Common myeloid progenitor, CD34-positive (primary cell): ENCODE results near the gene EMP3.

ENCODE experiments used
- CTCF ChIA-PET: fragments of 350-600 bp; sonication (Branson Sonifier 250); formaldehyde crosslinking; loops from one replicate; lab custom pipeline; 2021; ENCODE audit warnings: antibody characterized with exemption; lab: Charles Lee
- POLR2A ChIA-PET: fragments of 350-600 bp; sonication (Branson Sonifier 250); formaldehyde crosslinking; loops from one replicate; lab custom pipeline; 2021; ENCODE audit warnings: antibody characterized with exemption; lab: Charles Lee
- DNase-seq, 3 donors: peaks; one replicate each; pipeline versions ENCODE4 v3.0.0 to v3.0.0-alpha.2; 2013
- H3K27ac ChIP-seq, 2 experiments: 1 replicate in 1 of 2; 2 replicates in 1 of 2; pipeline ENCODE4 v1.7.0; 2013; ENCODE audit warnings: inconsistent platforms in 2 of 2, low read length in 2 of 2, mild to moderate bottlenecking in 2 of 2, low read depth in 1 of 2, moderate library complexity in 1 of 2; ENCODE audit not compliant: severe bottlenecking in 2 of 2, insufficient read depth in 1 of 2, poor library complexity in 1 of 2
- H3K27me3 ChIP-seq, 5 experiments: replicated peaks in 2 of 5; 1 replicate in 3 of 5; 2 replicates in 2 of 5; pipeline versions ENCODE4 v1.6.1 to v1.7.0; 2013; ENCODE audit warnings: low read length in 4 of 5, mild to moderate bottlenecking in 2 of 5, moderate library complexity in 2 of 5, inconsistent platforms in 1 of 5; ENCODE audit not compliant: insufficient read depth in 5 of 5, control insufficient read depth in 4 of 5
- H3K36me3 ChIP-seq, 4 experiments: 1 replicate in 2 of 4; 2 replicates in 2 of 4; pipeline versions ENCODE4 v1.6.1 to v1.7.0; 2013; ENCODE audit warnings: low read length in 3 of 4, control low read depth in 1 of 4, mild to moderate bottlenecking in 1 of 4; ENCODE audit not compliant: control insufficient read depth in 4 of 4, insufficient read depth in 4 of 4
- H3K4me1 ChIP-seq, 4 experiments: 1 replicate in 3 of 4; 2 replicates in 1 of 4; pipeline versions ENCODE4 v1.6.1 to v1.7.1; 2013; ENCODE audit warnings: low read length in 3 of 4, mild to moderate bottlenecking in 3 of 4, control low read depth in 1 of 4, inconsistent platforms in 1 of 4, moderate library complexity in 1 of 4; ENCODE audit not compliant: control insufficient read depth in 4 of 4, insufficient read depth in 4 of 4; ENCODE audit errors: control extremely low read depth in 1 of 4
- H3K4me3 ChIP-seq, 7 experiments: 1 replicate in 4 of 7; 2 replicates in 3 of 7; pipeline versions ENCODE4 v1.5.1 to v1.7.0; 2013; ENCODE audit warnings: mild to moderate bottlenecking in 7 of 7, low read length in 6 of 7, moderate library complexity in 6 of 7, inconsistent platforms in 2 of 7, low read depth in 2 of 7, control low read depth in 1 of 7; ENCODE audit not compliant: insufficient read depth in 4 of 7, control insufficient read depth in 1 of 7; ENCODE audit errors: extremely low read depth in 1 of 7
- H3K9me3 ChIP-seq, 5 experiments: 1 replicate in 4 of 5; 2 replicates in 1 of 5; pipeline versions ENCODE4 v1.6.1 to v1.7.1; 2013; ENCODE audit warnings: low read length in 4 of 5, mild to moderate bottlenecking in 2 of 5, inconsistent platforms in 1 of 5, low read depth in 1 of 5, moderate library complexity in 1 of 5; ENCODE audit not compliant: control insufficient read depth in 4 of 5, insufficient read depth in 2 of 5; ENCODE audit errors: control extremely low read depth in 1 of 5
- WGBS: methylation state at CpG from one replicate; pipeline ENCODE4 v1.1.5; 2013; ENCODE audit not compliant: insufficient coverage; 5-methylcytosine and 5-hydroxymethylcytosine counted together

EMP3 gene

DNA sequence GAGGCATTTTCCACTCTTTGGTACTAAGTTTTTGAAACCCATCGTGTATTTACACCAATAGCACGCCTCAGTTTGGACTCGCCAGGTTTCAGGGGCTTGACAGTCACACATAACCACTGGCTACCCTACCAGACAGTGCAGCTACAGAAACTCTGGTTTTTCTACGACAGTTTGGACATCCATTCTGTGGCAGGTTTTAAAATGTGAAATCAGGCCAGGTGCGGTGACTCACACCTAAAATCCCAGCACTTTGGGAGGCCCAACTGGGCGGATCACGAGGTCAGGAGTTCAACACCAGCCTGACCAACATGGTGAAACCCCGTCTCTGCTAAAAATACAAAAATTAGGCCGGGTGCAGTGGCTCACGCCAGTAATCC, 52.8 kb downstream of the EMP3 start:
- H3K27ac ChIP-seq: no peak overlapping the region
- CTCF ChIA-PET: no interaction called here
- POLR2A ChIA-PET: no interaction called here
- 99% methylated on average over 9 of the region's 10 CpGs for WGBS
- no peaks in the 10 kb centered on the region for H3K4me1 ChIP-seq
- H3K36me3 ChIP-seq: peaks cover 2 to 17% (median 14%) of the 10 kb centered on the region in 4 experiments
- no peak for DNase-seq
- no peak overlapping the region for H3K4me3 ChIP-seq
- no peaks in the 10 kb centered on the region for H3K9me3 ChIP-seq
- H3K27me3 ChIP-seq: no peaks in the 10 kb centered on the region

DNA sequence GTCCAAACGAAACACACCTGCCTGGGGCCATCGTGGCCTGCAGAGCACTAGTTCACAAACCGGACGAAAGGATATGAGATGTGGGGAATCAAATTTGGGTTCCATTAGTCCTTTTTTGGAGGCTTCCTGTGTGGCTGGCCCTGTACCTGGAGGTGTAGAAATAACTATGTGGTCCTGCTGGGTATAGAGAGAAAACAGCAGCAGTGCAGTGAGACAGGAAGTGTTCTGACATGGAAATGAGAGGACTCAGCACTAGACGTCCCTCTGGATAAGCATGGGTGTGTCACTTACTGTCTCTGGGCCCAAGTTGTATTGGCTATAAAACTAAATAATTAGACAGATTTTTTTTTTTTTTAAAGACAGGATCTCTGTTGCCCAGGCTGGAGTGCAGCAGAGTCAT, 53.7 kb downstream of the EMP3 start:
- no peak for DNase-seq
- H3K9me3 ChIP-seq: no peaks in the 10 kb centered on the region
- H3K4me3 ChIP-seq: no peak overlapping the region
- no peaks in the 10 kb centered on the region for H3K4me1 ChIP-seq
- ChIA-PET POLR2A (no interaction called here), CTCF (interaction anchor here (0.6 kb wide), 1 partner anchor 102 kb away, joined by 4 read pairs; no protein-coding TSS in a partner anchor)
- H3K27me3 ChIP-seq: no peaks in the 10 kb centered on the region
- peaks cover 2 to 25% (median 20%) of the 10 kb centered on the region in 4 experiments for H3K36me3 ChIP-seq
- 87% methylated on average over 5 of the region's 5 CpGs for WGBS
- no peak overlapping the region for H3K27ac ChIP-seq
